GM11168 (cell line): ENCODE measurements around the gene LIX1.

Experiments
- in situ Hi-C: fragments of 300-500 bp; cut with MboI; formaldehyde crosslinking; loops from one replicate; pipeline ENCODE4 v1.12.0; 2022; ENCODE audit warnings: low sequenced_read_pairs; ENCODE audit not compliant: unreplicated experiment

LIX1 gene

DNA sequence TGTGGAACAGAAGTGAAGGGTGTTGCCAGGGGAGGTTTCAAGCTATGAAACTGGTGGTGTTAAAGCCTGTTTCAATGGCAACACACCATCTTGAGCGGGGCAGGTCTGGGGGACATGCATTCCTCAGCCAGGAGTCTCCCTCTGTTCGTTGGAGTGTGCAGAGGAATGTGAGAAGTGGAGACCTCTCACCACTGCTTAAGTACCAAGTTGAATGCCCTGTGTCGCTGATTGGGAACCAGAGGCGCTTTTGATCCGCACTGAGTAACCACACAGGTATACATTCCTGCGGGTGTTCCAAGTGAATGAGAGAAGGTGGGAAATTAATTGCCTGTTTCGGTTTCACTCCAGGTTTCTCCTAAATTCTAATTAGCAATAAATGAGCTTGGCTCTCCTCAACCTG lies 99.4 kb downstream of the LIX1 start:
- in situ Hi-C loops, result no loop called here
